GM19193 (cell line): ENCODE data around the gene ZNF576.

Source experiments
- POLR2A ChIP-seq: IDR thresholded peaks from 4 replicates; pipeline ENCODE4 v1.6.1; 2011; ENCODE audit not compliant: insufficient read depth, insufficient read length; ENCODE audit errors: extremely low read depth

Gene ZNF576

GRCh38 chr19:43595999-43596841 lies at the start of gene ZNF576, which contains the start of gene IRGQ:
Gene ZNF576, plus strand, starts transcription at chr19:43596595. Its CDS starts 514 bp downstream, at chr19:43597109.
Gene IRGQ, minus strand, starts transcription at chr19:43596134. Its CDS starts 796 bp downstream, at chr19:43595338.
- peak; percentile 65 for TF ChIP-seq POLR2A

GRCh38 chr19:43548706-43549105 lies 47.7 kb upstream of the ZNF576 start:
- no peak for TF ChIP-seq POLR2A

- no peak for TF ChIP-seq POLR2A
These were observed 44.8 kb upstream of the ZNF576 start for GRCh38 chr19:43551399-43552197.

GRCh38 chr19:43552198-43552450 lies 44.3 kb upstream of the ZNF576 start:
- no peak for TF ChIP-seq POLR2A

- TF ChIP-seq POLR2A, result no peak
These were observed 43.8 kb upstream of the ZNF576 start for GRCh38 chr19:43552616-43553015.

GRCh38 chr19:43553656-43554055 lies 42.7 kb upstream of the ZNF576 start:
- no peak for TF ChIP-seq POLR2A

GRCh38 chr19:43554317-43554895 lies 42.0 kb upstream of the ZNF576 start:
- no peak for TF ChIP-seq POLR2A

- no peak for TF ChIP-seq POLR2A
These were observed 41.1 kb upstream of the ZNF576 start for GRCh38 chr19:43555185-43555770.

- TF ChIP-seq POLR2A, result no peak
These were observed 35.7 kb upstream of the ZNF576 start for GRCh38 chr19:43560687-43561086.

- TF ChIP-seq POLR2A, result no peak
These were observed 35.0 kb upstream of the ZNF576 start for GRCh38 chr19:43561139-43561970.

- TF ChIP-seq POLR2A, result no peak
These were observed 34.1 kb upstream of the ZNF576 start for GRCh38 chr19:43562226-43562697.

GRCh38 chr19:43562698-43563241 lies 33.6 kb upstream of the ZNF576 start:
- TF ChIP-seq POLR2A, result no peak

- no peak for TF ChIP-seq POLR2A
These were observed 32.5 kb upstream of the ZNF576 start for GRCh38 chr19:43563816-43564457.
